Mucosa of descending colon (tissue), 3 donors: ENCODE results near the gene MAPT. TPM values are rescaled to one million over a fixed set of nuclear protein-coding genes. Genes with fewer than 3 reads are reported as not detected.
A peak's percentile ranks its signal among the peaks of the same experiment; 100 is the strongest.

Experiments
- ATAC-seq: fragments of 200-7000 bp; cut with Tn5 transposase; one replicate; pipeline ENCODE4 v1.9.1; 2020; ENCODE audit warnings: mild to moderate bottlenecking, moderate library complexity
- DNase-seq, 3 donors: peaks; one replicate each; pipeline ENCODE4 v3.0.0-alpha.2; 2020
- H3K36me3 ChIP-seq: fragments of 200-600 bp; one replicate; pipeline ENCODE4 v1.8.0; 2021; ENCODE audit warnings: low read depth, mild to moderate bottlenecking
- H3K4me1 ChIP-seq: fragments of 200-600 bp; one replicate; pipeline ENCODE4 v1.8.0; 2021; ENCODE audit warnings: low read depth, mild to moderate bottlenecking
- H3K4me3 ChIP-seq: fragments of 200-600 bp; one replicate; pipeline ENCODE4 v1.8.0; 2021; ENCODE audit warnings: mild to moderate bottlenecking
- H3K9me3 ChIP-seq: fragments of 200-600 bp; one replicate; pipeline ENCODE4 v1.8.0; 2021; ENCODE audit warnings: mild to moderate bottlenecking
- CTCF ChIP-seq: fragments of 200-600 bp; IDR thresholded peaks from one replicate; pipeline ENCODE4 v1.8.0; 2022; ENCODE audit warnings: antibody characterized with exemption, mild to moderate bottlenecking
- intact Hi-C, 2 donors: fragments of 100-400 bp; cut with DNase I in 1 of 2; cut with micrococcal nuclease in 1 of 2; formaldehyde crosslinking; loops; one replicate each; pipeline versions ENCODE4 v1.11.0 to v1.11.1; 2022; cut with DNase I, micrococcal nuclease
- total RNA-seq, 3 donors: library from RNA; stranded (reverse); fragmentation: NEBNext Ultra II Directional in 2 of 3; extraction: Animal tissue kit (Norgen Biotek cat#: 25700) in 2 of 3; gene quantifications; one replicate each; pipeline versions ENCODE4 v1.2.1 to v1.2.4, GENCODE V29; 2021 to 2023
- donor health status: DM: no; HTN: no; CAD: no; lungs with moderate emphysema.
- donor health status: DM: no; HTN: no; CAD: no.
- donor health status: DM: no; HTN: yes; CAD: no.

The MAPT gene
- total RNA-seq, 3 donors from 2014 or later = 0.72 to 61.5 (median 1.4) TPM

DNA sequence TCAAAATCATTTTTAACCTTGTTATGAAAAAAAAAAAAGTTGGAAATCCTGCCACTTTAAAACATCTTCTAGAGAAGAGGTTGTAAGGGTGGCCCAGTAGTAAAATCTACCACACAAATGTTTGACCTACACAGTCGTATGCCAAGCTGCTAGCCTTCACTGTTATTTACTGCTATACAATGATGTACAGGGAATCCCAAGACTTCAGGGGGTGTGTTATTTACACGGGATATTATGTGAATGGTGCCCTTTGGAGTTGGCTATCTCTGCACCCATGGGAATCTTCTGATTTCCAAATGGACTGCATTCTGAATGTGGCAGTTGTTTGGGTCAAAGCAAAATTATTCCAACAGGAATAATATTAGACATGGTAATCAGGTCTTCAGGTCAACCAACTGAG is 150.6 kb downstream of the MAPT start:
- Histone ChIP-seq H3K36me3 (no peaks in the 10 kb centered on the region), H3K4me1 (peaks cover 28% of the 10 kb centered on the region), H3K9me3 (no peaks in the 10 kb centered on the region), H3K4me3 (no peak overlapping the region)
- TF ChIP-seq CTCF = no peak
- intact Hi-C loops = loop anchor here (5.0 to 10.0 kb wide), 2 partner anchors 150 to 167 kb away; partner anchors contain the start of gene KANSL1 (in 1 of the 2)
- DNase-seq = no peak
- no peak for ATAC-seq

DNA sequence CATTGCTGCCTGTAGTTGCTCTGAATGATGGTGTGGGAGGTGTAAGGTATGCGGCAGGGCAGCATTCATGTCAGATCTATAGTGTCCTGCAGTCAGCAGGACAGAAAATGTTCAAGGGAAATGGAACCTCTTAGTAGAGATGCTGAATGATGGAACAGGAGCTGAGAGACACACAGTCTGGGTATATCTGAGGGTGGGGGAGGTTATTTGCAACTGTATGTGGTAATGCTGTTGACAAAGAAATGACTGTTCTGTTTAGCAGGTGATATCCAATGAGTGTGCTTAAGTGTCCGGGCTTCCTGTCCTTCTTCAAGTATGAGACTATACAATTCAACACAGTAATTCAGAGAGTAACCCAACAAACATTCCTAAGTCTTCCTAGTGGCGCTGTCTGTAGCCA is 151.3 kb downstream of the MAPT start:
- DNase-seq = no peak
- Histone ChIP-seq H3K4me1 (peaks cover 28% of the 10 kb centered on the region), H3K9me3 (no peaks in the 10 kb centered on the region), H3K4me3 (no peak overlapping the region), H3K36me3 (no peaks in the 10 kb centered on the region)
- no peak for TF ChIP-seq CTCF
- no peak for ATAC-seq
- intact Hi-C loops = loop anchor here in 1 of 2 donors (10.0 kb wide), 1 partner anchor 149 kb away; the partner anchor contains the start of gene KANSL1

GRCh38 chr17:46046957-46047356 is 152.6 kb downstream of the MAPT start:
- no peak for ATAC-seq

GRCh38 chr17:46047398-46047797 is 153.0 kb downstream of the MAPT start:
- peaks cover 28% of the 10 kb centered on the region for H3K4me1 ChIP-seq
- ATAC-seq (peak; percentile 5), DNase-seq (no peak)
- no peak for TF ChIP-seq CTCF
- H3K9me3 ChIP-seq = no peaks in the 10 kb centered on the region
- no peaks in the 10 kb centered on the region for H3K36me3 ChIP-seq
- intact Hi-C loops = loop anchor here in 1 of 2 donors (10.0 kb wide), 1 partner anchor 147 kb away; the partner anchor contains the start of gene KANSL1
- H3K4me3 ChIP-seq = no peak overlapping the region

More at GRCh38 chr17:46046957-46047356, 152.6 kb downstream of the MAPT start:
- H3K4me3 ChIP-seq = no peak overlapping the region
- DNase-seq = no peak
- H3K4me1 ChIP-seq = peaks cover 28% of the 10 kb centered on the region
- intact Hi-C loops = loop anchor here in 1 of 2 donors (10.0 kb wide), 1 partner anchor 148 kb away; the partner anchor contains the start of gene KANSL1
- no peaks in the 10 kb centered on the region for H3K36me3 ChIP-seq
- no peaks in the 10 kb centered on the region for H3K9me3 ChIP-seq
- no peak for TF ChIP-seq CTCF

GRCh38 chr17:46047856-46048255 is 153.5 kb downstream of the MAPT start:
- ATAC-seq (no peak), DNase-seq (no peak)
- Histone ChIP-seq H3K9me3 (no peaks in the 10 kb centered on the region), H3K4me3 (no peak overlapping the region), H3K4me1 (peaks cover 24% of the 10 kb centered on the region), H3K36me3 (no peaks in the 10 kb centered on the region)
- TF ChIP-seq CTCF = no peak
- intact Hi-C loops = loop anchor here in 1 of 2 donors (10.0 kb wide), 1 partner anchor 147 kb away; the partner anchor contains the start of gene KANSL1

- TF ChIP-seq CTCF = no peak
- ATAC-seq = no peak
- peaks cover 7% of the 10 kb centered on the region for H3K4me1 ChIP-seq
- H3K36me3 ChIP-seq = no peaks in the 10 kb centered on the region
- no peak for DNase-seq
- H3K4me3 ChIP-seq = no peak overlapping the region
- H3K9me3 ChIP-seq = no peaks in the 10 kb centered on the region
- intact Hi-C loops = loop anchor here in 1 of 2 donors (10.0 kb wide), 1 partner anchor 145 kb away; the partner anchor contains the start of gene KANSL1
These were observed 155.3 kb downstream of the MAPT start for GRCh38 chr17:46049656-46050055.
